ENCODE measurements around the gene WDR27.

DNA sequence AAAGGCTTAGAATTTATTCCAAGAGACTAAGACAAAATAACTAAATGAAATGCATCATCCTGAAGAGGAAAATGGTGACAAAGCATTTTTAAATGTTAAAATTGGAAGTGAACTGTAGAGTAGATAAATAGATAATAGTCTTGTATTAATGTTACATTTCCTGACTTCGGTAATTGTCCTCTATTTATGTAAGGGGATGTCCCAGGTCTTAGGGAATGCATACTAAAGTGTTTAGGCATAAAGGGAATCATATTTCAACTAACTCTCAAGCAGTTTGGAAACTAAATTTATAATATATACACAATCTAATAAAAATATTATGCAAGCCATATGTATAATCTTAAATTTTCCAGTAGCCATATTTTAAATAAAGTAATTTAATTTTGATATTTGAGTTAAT, 159.3 kb downstream of the WDR27 start:
- no peak for TF ChIP-seq GATA2 (IDR thresholded peaks at IDR 0.05; ENCODE audit: low read depth, low read length)
- TF ChIP-seq GATA3 (IDR thresholded peaks at IDR 0.05; ENCODE audit: low read depth, low read length) = no peak
